Measurements from ENCODE around the gene RPH3AL. TPM values are rescaled to one million over a fixed set of nuclear protein-coding genes. Genes with fewer than 3 reads are reported as not detected.

RPH3AL gene
- total and polyA plus RNA-seq, 11 donors: 2.8 to 9.4 (median 6.3) TPM

DNA sequence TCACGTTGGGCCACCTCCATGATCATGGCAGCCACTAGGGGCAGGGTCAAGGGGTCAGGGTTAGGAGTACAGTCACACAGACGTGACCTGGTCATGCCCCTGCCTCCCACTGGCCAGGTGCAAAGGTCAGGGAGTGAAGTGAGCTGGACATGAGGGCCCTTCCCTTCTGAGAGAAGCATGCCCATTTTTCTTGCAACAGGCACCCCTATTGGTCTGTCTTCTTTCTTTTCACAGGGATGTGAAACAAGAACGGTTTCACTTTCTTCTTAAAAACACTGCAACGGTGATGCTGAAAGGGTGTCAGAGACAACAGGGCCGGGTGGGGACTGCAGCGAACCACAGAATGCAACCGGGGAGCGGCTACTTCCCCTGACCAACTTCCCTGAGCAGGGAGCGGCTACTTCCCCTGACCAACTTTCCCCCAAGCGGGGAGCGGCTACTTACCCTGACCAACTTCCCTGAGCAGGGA lies 119.1 kb downstream of the RPH3AL start:
- no peaks in the 10 kb centered on the region for H3K9me3 ChIP-seq
- peaks cover 0 to 29% (median 7%) of the 10 kb centered on the region in 12 donors for H3K4me1 ChIP-seq
- ATAC-seq (peak in 3 of 4 donors; percentile 9 to 48 (median 40)), DNase-seq (peak in 4 of 5 donors; percentile 26 to 66 (median 44))
- H3K4me3 ChIP-seq: peak overlapping the region in 9 of 12 donors; percentile 1 to 39 (median 26)
- no peaks in the 10 kb centered on the region for H3K36me3 ChIP-seq
- H3K27ac ChIP-seq: peak overlapping the region; percentile 63 to 89 (median 81)
- intact Hi-C loops (cut with DNase I): loop anchor here in 3 of 10 donors (5.0 kb wide), 2 partner anchors 51 to 69 kb away; partner anchors contain the start of gene DOC2B (in 2 of the 3)
- 38 to 62% (median 58%) methylated on average over 9 to 11 of the region's 11 CpGs for WGBS, 4 donors
- TF ChIP-seq POLR2A (IDR thresholded peaks at IDR 0.05): no peak
- TF ChIP-seq, protein P1, sequence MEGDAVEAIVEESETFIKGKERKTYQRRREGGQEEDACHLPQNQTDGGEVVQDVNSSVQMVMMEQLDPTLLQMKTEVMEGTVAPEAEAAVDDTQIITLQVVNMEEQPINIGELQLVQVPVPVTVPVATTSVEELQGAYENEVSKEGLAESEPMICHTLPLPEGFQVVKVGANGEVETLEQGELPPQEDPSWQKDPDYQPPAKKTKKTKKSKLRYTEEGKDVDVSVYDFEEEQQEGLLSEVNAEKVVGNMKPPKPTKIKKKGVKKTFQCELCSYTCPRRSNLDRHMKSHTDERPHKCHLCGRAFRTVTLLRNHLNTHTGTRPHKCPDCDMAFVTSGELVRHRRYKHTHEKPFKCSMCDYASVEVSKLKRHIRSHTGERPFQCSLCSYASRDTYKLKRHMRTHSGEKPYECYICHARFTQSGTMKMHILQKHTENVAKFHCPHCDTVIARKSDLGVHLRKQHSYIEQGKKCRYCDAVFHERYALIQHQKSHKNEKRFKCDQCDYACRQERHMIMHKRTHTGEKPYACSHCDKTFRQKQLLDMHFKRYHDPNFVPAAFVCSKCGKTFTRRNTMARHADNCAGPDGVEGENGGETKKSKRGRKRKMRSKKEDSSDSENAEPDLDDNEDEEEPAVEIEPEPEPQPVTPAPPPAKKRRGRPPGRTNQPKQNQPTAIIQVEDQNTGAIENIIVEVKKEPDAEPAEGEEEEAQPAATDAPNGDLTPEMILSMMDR (IDR thresholded peaks at IDR 0.05): no peak
- peaks cover 0 to 2% (median 0%) of the 10 kb centered on the region in 9 donors for H3K27me3 ChIP-seq

DNA sequence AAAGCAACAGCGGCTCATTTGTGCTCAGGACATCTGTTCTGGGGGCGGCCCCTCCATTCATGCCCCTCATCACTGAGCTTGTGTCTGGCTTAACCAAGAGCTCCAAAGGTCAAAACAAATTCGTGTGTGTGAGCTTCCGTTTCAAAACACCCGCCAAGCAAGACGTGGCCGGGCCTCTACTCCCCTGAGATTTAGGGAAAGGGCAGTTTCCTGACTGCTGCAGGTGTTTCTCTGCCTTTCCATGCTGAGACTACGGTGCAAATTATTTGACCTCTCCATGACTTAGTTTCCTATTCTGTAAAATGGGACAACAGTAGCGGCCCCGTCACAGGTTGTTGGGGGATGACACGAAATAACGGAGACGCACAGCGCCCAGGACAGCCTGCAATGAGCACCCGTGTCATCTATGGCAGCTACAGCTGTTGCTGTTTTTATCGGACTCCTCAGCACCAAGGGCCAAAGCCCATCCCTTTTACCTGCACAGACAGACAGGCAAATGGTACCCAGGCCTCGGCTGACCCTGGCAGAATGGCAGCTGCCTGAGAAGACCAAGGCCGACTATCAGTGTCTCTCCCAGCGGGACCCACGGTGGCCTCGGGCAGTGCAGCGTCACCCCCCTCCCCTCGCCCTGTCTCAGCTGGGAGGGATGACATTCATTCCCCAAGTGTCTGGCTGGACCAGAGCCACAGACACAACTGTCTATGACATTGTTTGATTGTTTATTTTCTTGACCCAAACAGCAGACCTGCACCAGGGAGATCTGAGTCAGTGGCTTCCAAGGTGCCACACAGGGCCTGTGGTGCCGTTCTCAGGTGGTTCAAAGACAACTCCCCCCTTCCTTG lies 120.4 kb downstream of the RPH3AL start:
- 69 to 78% (median 72%) methylated on average over 24 of the region's 24 CpGs for WGBS, 4 donors
- ATAC-seq: peak in 1 of 4 donors; percentile 41
- Histone ChIP-seq H3K4me3 (no peak overlapping the region), H3K4me1 (peaks cover 0 to 39% (median 7%) of the 10 kb centered on the region in 12 donors), H3K27ac (peak overlapping the region in 5 of 12 donors; percentile 2 to 89 (median 46)), H3K9me3 (no peaks in the 10 kb centered on the region), H3K27me3 (peaks cover 0 to 5% (median 0%) of the 10 kb centered on the region in 9 donors), H3K36me3 (no peaks in the 10 kb centered on the region)
- DNase-seq: peak in 3 of 5 donors; percentile 10 to 28 (median 17)
- TF ChIP-seq, protein P1 (IDR thresholded peaks at IDR 0.05): no peak
- TF ChIP-seq POLR2A (IDR thresholded peaks at IDR 0.05): no peak
- intact Hi-C loops (cut with DNase I): loop anchor here in 3 of 10 donors (5.0 kb wide), 2 partner anchors 50 to 70 kb away; partner anchors contain the start of gene DOC2B (in 2 of the 3)

DNA sequence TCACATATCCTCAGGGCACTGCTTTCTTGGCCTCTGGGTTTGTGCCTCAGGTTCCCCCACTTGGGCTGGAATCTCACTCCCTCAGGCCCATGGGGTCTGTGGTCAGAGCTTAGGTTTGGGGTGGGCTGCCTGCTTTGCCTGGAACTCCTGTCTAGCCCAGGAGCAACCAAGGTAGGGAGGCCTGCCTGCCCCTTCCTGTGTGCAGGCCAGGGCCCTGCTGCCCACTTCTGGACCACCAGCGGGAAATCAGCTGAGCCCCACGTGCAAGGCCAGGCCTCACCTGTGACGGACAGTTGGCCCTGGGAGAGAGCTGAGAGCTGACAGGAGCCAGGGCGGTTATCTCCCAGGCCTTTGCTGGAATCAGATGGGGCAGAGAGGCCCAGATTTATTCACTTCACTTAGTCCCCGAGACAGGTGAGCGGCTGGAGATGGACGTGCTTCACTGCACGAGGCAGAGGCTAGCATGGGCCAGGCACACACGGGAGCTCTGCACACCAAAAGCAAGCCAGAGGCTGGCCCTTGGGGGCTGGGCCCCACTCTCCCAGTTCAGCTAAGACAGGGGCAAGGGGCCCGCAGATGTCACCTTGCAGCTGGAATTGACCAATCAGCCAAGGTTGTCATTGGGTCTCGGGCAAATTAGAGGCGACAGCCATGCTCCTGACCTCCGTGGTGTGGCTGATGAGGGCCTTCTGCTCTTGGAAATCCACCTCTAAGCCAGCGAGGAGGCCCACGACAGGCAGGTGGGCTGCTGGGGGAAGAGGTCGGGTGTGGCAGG lies 121.2 kb downstream of the RPH3AL start:
- Histone ChIP-seq H3K9me3 (no peaks in the 10 kb centered on the region), H3K36me3 (no peaks in the 10 kb centered on the region), H3K27me3 (peaks cover 0 to 5% (median 0%) of the 10 kb centered on the region in 9 donors), H3K4me3 (no peak overlapping the region), H3K4me1 (peaks cover 0 to 39% (median 8%) of the 10 kb centered on the region in 12 donors), H3K27ac (peak overlapping the region in 2 of 12 donors; percentile 56 to 89)
- WGBS, 4 donors: 77 to 85% (median 81%) methylated on average over 11 to 16 of the region's 16 CpGs
- TF ChIP-seq, protein P1 (IDR thresholded peaks at IDR 0.05): no peak
- no peak for TF ChIP-seq POLR2A (IDR thresholded peaks at IDR 0.05)
- ATAC-seq (no peak), DNase-seq (peak in 3 of 5 donors; percentile 6 to 48 (median 12))
- intact Hi-C loops (cut with DNase I): loop anchor here in 3 of 10 donors (5.0 kb wide), 2 partner anchors 49 to 71 kb away; partner anchors contain the start of gene DOC2B (in 2 of the 3)
